Measurements from ENCODE around the gene HDAC4.

Gene HDAC4

DNA sequence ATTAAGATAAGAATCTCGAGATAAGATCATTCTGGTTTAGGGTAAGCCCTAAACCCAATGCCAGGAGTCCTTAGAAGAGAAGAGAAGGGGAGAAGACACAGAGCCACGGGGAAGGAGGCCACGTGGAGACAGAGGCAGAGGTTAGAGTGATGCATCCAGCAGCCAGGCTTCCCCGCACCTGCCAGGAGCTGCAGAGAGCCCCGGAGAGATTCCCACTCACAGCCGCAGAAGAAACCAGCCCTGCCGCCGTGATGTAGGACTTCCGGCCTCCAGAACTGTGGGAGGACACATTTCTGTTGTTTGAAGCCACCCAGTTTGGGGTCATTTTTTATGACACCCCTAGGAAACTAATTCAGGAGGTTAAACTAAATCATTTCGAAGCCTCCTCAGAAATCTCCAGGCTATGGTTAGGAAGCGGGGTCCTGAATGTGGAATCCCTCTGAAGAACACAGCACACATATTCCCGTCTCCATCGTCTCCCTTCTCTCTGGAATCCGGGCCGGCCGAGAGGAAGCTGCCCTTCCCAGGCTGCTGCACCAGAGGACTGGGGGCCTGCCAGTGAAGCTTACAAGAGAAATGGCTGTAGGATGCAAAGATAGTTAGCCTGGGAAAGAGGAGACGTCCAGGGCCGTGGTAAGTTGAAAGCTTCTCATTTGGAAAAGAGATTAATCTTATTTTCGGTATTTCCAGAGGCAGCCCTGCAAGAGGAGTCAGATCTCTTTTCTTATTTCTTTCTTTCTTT lies 396.4 kb downstream of the HDAC4 start:
- no peak for DNase-seq (ENCODE audit: low read depth in 3 of 3, low spot score in 1 of 3)

- DNase-seq (ENCODE audit: low read depth in 3 of 3, low spot score in 1 of 3) = no peak
Observed at GRCh38 chr2:239003624-239004273, 397.1 kb downstream of the HDAC4 start.

GRCh38 chr2:239002954-239003623 lies 397.7 kb downstream of the HDAC4 start:
- no peak for DNase-seq (ENCODE audit: low read depth in 3 of 3, low spot score in 1 of 3)

DNA sequence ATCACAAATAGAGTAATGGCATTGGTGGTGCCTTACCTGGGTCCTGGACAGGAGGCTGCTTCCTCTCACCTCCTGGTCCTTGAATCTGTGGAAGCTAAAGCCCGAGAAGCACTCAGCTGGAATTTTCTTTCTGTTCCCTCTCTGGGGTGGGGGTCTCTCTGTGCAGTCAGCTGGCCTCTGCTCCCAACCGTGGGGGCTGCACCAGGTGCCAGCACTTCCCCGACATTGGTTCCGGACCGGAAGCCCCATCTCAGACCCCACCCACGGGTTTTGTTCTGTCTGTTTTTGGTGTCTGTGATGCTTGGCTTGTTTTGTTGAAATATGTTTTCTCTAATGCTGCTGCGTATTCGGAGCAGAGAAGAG lies 398.2 kb downstream of the HDAC4 start:
- no peak for DNase-seq (ENCODE audit: low read depth in 3 of 3, low spot score in 1 of 3)

GRCh38 chr2:239001794-239002193 lies 399.0 kb downstream of the HDAC4 start:
- DNase-seq (ENCODE audit: low read depth in 3 of 3, low spot score in 1 of 3) = no peak

- no peak for DNase-seq (ENCODE audit: low read depth in 3 of 3, low spot score in 1 of 3)
Observed at GRCh38 chr2:239000500-239001073, 400.2 kb downstream of the HDAC4 start.

DNA sequence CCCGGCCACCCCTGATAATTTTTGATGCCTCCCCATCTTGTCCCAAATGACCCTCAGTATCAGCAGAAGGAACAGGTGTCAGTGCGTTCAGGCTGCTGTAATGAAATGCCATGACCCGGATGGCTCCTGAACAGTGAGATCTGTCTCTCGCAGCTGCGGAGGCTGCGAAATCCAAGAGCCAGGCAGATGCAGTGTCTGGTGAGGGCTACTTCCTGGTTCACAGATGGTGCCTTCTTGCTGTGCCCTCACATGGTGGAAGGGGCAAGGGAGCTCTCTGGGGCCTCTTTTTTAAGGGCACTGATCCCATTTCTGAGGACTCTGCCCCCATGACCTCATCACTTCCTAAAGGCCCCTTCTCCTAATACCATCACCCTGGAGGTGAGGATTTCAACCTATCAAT lies 400.7 kb downstream of the HDAC4 start:
- DNase-seq (ENCODE audit: low read depth in 3 of 3, low spot score in 1 of 3) = no peak

- no peak for DNase-seq (ENCODE audit: low read depth in 3 of 3, low spot score in 1 of 3)
Observed at GRCh38 chr2:238999291-238999741, 401.5 kb downstream of the HDAC4 start.

GRCh38 chr2:238998801-238999200 lies 402.0 kb downstream of the HDAC4 start:
- DNase-seq (ENCODE audit: low read depth in 3 of 3, low spot score in 1 of 3) = no peak
